ENCODE data around the gene GCN1.
"Not testable (repeated sequence)": the region's sequence is repeated elsewhere in the genome, so short reads cannot be mapped to it uniquely, and the experiment has no call there.

Gene GCN1

DNA sequence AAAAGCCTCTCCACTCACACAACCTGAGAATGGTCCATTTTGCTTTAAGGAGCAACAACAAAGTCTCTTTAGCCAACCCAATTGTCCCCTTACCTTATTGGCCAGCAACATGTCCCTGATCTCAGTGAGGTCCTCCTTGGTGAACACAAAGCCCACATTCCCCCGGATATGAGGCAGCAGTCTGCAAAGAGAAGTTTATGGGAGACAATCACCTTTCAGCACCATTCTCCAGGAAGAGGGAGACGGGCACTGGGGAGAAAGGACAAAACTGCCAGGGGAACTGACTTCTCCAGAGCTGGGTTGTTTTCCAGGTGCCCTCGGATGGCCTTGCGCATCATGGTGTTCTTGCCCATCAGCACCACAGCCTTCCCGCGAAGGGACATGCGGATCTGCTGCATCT, 4.5 kb upstream of the GCN1 start:
- H3K4me3 ChIP-seq (ENCODE audit: low read depth, low read length): peak overlapping the region; percentile 93
- TF ChIP-seq, protein P1, sequence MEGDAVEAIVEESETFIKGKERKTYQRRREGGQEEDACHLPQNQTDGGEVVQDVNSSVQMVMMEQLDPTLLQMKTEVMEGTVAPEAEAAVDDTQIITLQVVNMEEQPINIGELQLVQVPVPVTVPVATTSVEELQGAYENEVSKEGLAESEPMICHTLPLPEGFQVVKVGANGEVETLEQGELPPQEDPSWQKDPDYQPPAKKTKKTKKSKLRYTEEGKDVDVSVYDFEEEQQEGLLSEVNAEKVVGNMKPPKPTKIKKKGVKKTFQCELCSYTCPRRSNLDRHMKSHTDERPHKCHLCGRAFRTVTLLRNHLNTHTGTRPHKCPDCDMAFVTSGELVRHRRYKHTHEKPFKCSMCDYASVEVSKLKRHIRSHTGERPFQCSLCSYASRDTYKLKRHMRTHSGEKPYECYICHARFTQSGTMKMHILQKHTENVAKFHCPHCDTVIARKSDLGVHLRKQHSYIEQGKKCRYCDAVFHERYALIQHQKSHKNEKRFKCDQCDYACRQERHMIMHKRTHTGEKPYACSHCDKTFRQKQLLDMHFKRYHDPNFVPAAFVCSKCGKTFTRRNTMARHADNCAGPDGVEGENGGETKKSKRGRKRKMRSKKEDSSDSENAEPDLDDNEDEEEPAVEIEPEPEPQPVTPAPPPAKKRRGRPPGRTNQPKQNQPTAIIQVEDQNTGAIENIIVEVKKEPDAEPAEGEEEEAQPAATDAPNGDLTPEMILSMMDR (IDR thresholded peaks at IDR 0.05; ENCODE audit: borderline replicate concordance, insufficient read depth, low read depth, low read length): no peak

DNA sequence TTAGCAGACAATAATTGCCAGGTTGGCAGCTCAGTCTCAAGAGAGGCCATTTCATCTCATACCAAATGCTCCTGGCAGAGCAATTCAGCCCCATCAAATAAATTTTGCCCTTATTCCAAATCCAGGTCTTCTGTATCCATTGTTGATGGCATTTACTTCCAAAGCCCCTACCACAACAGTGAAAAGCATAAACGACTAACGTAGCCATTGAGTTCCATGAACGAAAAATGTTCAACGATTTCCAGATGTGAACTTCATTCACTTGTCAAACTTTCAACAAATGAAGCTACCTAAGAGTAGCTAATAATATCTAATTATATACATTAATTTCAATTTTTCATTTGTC, 3.0 kb upstream of the GCN1 start:
- no peak overlapping the region for H3K4me3 ChIP-seq (ENCODE audit: low read depth, low read length)
- TF ChIP-seq, protein P1 (IDR thresholded peaks at IDR 0.05; ENCODE audit: borderline replicate concordance, insufficient read depth, low read depth, low read length): no peak

DNA sequence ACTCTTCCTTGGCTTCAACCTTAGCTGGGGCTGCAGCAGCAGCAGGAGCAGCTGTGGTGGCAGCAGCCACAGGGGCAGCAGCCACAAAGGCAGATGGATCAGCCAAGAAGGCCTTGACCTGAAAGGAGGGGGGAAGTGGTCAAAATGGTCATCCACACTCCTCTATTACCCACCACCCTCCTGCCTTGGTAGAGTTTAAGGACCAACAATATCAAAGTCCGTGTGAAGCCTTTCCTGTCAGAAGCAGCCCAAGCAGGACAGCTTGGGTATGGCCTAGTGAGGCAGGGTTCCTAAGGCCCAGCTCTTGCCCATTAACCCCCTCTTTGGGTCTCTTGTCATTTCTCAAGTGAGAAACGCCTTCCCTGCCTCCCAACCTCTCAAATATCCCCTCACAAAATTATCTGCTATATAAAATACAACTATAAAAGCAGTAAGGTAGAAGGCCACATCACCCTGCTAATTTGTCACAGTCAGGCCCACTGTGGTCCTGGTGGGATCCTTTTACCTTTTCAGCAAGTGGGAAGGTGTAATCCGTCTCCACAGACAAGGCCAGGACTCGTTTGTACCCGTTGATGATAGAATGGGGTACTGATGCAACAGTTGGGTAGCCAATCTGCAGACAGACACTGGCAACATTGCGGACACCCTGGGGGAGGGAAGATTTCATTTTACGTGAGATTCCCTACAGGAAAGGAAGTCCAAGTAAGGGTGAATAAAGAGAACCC, 2.5 kb upstream of the GCN1 start:
- H3K4me3 ChIP-seq (ENCODE audit: low read depth, low read length): not testable (repeated sequence)

DNA sequence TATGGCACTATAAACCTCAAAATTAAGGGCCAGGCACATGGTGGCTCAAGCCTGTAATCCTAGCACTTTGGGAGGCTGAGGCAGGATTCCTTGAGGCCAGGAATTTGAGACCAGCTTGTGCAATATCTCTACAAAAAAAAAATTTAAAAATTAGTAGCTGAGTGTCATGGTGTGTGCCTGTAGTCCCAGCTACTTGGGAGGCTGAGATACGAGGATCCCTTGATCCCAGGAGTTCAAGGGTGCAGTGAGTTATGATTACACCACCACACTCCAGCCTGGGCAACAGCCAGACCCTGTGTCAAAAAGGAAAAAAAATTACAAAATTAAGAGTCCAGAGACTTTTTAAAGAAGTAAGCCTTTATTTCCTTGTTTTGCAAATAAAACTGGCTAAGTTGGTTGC, 1.8 kb upstream of the GCN1 start:
- no peak overlapping the region for H3K4me3 ChIP-seq (ENCODE audit: low read depth, low read length)
- TF ChIP-seq, protein P1 (IDR thresholded peaks at IDR 0.05; ENCODE audit: borderline replicate concordance, insufficient read depth, low read depth, low read length): no peak

DNA sequence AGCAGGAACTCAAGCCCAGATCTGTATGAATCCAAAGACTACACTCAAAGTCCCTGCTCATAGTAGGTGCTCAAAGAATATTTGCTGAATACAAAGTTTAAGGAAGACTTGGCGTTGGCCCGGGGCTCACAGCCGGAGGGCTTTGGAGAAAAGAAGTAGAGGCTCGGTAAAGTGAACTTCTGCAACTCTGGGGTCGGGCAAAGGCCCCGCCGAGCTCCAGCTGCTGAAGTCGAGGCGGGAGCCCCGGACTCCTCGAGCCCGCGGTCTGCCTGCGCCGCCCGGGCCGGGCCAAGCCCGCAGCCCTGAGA, 335 bp downstream of the GCN1 start:
- H3K4me3 ChIP-seq (ENCODE audit: low read depth, low read length): peak overlapping the region; percentile 73
- TF ChIP-seq, protein P1 (IDR thresholded peaks at IDR 0.05; ENCODE audit: borderline replicate concordance, insufficient read depth, low read depth, low read length): no peak

DNA sequence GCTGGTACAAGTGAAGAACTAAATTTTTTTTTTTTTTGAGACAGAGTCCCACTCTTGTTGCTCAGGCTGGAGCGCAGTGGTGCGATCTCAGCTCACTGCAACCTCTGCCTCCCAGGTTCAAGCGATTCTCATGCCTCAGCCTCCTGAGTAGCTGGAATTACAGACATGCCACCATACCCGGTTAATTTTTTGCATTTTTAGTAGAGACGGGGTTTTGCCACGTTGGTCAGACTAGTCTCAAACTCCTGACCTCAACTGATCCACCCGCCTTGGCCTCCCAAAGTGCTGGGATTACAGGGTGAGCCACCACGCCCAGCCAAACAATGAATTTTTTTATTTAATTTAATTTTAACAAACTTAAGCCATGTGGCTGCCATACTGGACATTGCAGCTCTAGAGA, 1.2 kb downstream of the GCN1 start:
- peak overlapping the region; percentile 73 for H3K4me3 ChIP-seq (ENCODE audit: low read depth, low read length)

DNA sequence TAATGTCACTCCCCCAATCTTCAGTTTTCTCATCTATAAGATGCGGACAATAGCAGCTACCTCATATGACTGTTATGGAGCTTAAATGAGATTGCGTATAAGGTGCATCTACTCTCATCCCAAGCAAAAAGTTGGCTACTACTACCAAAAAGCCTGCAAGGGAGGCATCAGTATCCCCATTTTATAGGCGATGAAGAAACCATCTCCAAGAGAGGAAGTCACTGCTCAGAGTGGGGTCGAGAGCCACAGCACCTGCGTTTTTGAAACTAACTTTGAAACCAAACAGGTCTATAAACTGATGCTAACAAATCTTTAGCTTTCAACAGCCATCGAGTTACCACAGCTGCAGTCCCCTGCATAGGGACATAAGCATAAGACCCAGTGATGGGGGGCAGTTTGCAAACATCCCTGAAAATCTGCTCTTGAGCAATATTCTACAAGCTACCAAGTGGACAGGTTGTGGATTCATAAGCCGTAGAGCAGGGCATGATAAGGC, 3.5 kb downstream of the GCN1 start:
- TF ChIP-seq, protein P1 (IDR thresholded peaks at IDR 0.05; ENCODE audit: borderline replicate concordance, insufficient read depth, low read depth, low read length): no peak
- no peak overlapping the region for H3K4me3 ChIP-seq (ENCODE audit: low read depth, low read length)

DNA sequence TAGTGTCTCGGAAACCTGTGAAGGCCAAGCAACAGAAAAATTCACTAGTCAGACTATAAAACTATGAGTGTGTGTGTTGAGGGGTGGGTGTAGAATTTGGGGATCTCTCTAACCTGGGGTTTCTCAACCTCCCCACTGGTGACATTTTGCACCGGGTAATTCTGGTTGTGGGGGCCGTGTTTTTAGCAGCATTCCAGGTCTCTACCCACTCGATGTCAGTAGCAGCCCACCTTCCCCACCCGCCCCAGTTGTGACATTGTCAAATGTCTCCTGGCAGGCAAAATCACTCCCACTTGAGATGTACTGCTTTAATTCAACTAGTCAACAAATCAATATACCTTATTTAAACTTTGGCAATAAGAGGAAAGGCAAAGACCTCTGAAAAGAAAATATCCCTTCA, 4.1 kb downstream of the GCN1 start:
- H3K4me3 ChIP-seq (ENCODE audit: low read depth, low read length): no peak overlapping the region
- TF ChIP-seq, protein P1 (IDR thresholded peaks at IDR 0.05; ENCODE audit: borderline replicate concordance, insufficient read depth, low read depth, low read length): no peak
